Brain pericyte (primary cell): ENCODE measurements around the gene RABAC1.

ENCODE experiments used
- DNase-seq: peaks from one replicate; pipeline ENCODE4 v3.0.0-alpha.2; 2012; ENCODE audit warnings: low read depth, low spot score

Gene RABAC1

DNA sequence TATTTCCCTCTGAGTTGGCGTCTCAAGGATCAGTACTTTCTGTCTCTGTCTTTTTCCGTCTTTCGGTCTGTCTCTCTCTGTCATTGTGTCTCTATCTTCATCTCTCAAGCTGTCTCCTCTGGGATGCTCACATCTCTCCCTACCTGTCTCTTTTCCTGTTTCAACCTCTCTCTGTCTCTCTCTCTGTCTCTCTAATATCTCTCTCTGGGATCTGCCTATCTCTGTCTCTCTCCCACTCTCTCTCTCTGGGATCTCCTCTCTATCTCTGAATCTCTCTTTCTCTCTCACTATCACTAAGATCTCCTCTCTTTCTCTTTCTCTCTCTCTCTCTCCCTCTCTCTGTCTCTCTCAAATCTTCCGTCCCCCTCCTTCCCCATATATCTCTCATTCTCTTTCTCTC is 30.9 kb upstream of the RABAC1 start:
- DNase-seq, result no peak

DNA sequence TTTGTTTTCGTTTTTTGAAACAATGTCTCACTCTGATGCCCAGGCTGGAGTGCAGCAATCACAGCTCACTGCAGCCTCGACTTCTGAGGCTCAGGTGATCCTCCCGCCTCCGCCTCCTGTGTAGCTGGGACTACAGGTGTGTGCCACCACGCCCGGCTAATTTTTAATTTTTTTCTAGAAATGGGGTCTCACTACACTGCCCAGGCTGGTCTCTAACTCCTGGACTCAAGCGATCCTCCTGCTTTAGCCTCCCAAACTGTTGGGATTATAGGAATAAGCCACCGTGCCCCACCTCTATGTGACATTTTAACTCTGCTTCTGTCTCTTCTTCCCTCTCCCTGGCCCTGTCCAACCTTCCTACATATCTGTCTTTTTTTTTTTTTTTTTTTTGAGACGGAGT is 29.8 kb upstream of the RABAC1 start:
- no peak for DNase-seq

DNA sequence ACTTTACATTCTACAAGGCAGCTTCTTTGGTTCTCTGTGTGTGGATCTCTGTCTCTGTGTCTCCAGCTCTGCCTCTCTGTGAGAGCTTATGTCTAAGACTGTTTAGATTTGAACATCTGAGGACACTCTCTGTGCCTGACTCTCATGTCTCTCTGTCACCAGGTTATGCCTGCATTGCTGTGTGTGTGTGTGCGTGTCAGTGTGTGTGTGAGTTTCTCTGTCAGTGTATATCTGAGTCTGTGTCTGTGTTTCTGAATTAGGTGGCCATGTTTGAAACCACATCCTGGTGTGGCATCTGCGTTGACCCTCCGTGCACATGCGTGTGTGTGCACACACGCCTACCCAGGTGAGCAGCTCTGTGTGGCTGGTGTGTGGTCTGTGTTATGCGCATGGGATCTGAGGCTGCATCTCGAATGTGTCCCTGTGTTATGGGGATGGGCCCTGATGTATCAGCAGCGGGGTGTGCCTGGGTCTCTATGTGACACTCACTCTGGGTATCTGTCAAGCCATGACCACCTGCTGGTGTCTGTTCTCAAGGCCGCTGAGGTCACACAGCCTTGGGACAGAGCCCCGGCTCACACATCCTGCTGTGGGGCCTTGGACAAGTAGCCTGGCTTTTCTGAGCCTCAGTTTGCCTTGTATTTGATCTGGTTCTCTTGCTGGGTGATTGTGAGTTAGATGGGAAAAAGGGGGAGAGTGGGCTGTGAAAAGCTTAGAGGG is 28.2 kb upstream of the RABAC1 start:
- no peak for DNase-seq

DNA sequence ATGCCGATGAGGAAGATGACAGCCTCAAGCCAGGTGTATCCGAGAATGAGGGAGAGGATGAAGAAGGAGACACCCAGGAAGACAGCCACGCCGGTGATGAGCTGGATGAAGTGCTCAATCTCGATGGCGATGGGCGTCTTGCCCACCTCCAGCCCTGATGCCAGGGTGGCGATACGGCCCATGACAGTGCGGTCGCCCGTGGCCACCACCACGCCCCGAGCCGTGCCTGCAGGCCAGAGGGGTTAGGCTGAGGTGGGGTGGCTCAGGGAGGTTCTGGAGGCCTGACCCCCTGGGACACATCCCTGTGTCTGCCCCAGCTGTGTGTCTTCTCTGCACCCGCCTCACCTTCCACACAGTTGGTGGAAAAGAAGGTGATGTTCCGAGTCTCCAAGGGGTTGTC is 25.8 kb upstream of the RABAC1 start:
- DNase-seq, result no peak

DNA sequence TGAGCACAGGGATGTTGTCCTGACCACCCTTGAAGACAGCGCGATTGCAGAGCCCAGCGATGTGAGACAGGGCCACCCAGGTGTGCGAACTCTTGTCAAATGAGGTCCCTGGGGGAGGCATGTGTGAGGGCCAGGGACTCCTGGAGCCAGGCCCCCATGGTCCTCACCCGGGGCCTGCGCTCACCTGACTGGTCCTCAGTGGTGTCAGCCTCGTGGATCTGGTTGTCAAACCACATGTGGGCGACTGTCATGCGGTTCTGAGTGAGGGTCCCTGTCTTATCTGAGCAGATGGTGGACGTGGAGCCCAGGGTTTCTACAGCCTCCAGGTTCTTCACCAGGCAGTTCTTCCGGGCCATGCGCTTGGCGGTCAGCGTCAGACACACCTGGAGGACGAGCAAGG is 22.6 kb upstream of the RABAC1 start:
- DNase-seq, result no peak

DNA sequence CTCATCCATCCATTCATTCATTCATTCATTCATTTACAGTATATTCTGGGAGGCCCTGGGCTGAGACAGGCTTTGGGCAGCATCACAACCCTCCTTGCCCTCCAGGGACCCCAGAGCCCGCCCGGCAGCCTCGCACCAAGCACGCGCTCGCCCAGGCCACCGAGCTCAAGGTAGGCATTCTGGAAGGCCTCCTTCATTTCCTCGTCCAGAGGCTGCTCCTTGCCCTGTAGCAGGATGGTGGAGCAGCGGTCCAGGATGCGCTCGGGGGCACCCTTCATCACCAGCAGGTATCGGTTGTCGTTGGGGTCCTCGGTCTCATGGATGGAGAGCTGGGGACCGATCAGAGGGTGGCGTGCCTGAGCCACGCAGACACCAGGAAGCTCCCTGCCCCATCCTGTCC is 19.3 kb upstream of the RABAC1 start:
- no peak for DNase-seq

DNA sequence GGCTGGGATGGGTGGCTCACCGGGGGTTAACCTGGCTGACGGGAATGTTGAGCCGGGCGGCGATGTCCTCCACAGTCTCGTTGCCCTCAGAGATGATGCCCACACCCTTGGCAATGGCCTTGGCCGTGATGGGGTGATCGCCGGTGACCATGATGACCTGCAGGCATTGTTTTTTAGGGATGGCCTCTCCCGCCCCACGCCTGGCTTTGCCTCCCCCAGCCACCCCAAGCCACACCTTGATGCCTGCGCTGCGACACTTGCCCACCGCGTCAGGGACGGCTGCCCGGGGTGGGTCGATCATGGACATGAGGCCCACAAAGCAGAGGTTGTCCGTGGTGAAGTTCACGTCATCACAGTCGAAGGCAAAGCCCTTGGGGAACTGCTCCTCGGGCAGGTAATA is 18.8 kb upstream of the RABAC1 start:
- DNase-seq, result no peak

DNA sequence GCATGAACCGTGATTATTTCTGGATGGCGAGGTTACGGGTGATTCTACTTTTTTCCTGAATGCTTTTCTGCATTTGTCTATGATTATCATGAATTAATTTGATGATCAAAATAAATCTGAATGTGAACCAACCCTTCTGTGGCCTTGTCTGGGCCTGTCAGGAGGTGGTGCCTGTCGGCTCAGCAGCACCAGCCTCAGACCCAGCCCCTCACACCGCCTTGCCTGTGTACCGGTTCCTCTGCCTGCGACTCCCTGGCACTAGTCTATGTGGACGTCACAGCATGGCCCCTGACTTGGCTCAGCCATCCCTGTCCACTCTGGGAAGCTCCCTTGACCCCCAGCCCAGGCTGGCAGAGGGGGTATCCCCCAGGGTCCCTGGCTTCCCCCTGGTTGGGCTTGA is 15.5 kb upstream of the RABAC1 start:
- no peak for DNase-seq

DNA sequence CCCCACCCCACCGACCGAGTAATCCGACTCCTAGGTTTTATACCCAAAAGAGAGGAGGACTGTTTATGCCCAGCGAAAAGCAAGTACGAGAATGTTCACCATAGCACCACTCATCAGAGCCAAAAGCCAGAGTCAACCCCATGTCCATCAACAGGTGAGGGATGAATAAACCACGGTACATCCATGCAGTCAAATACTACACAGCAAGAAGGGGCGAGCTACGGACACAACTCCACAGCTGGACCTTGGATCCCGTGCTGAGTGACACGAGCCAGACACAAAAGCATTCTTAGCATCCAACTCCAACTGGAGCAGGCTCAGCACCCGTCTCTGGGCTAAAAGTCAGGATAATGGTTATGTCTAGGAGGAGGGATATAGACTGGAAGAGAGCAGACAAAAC is 12.2 kb upstream of the RABAC1 start:
- no peak for DNase-seq

DNA sequence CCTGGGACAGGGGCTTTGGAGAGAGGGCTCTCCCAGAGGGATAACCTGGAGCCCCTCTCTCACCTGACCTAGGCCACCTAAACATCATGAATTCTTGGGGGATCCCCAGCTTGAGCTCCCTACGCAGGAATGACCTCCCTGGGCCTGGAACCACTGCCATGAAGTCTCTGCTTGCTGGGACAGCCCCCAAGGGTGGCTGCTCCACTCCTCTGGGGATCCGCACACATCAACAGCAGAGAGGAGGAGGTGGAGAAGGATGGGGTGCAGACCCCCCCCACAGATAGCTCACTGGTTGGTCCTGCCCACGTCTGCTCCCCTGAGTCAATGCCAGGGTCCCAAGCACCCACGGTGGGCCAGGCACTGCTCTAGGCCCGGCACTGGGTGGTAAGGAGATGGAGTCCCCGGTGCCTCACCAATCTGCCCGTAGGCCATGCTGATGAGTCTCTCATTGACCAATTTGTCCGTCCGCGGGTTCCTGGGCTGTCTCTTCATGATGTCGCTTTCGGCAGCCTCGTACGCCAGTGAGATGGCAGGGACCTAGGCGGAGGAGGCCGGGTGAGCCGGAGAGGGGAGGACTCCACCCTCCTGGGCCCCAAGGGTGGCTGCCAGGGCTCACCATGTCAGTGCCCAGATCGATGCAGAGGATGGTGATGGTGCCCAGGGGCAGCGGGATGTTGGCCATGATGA is 10.8 kb upstream of the RABAC1 start:
- no peak for DNase-seq

DNA sequence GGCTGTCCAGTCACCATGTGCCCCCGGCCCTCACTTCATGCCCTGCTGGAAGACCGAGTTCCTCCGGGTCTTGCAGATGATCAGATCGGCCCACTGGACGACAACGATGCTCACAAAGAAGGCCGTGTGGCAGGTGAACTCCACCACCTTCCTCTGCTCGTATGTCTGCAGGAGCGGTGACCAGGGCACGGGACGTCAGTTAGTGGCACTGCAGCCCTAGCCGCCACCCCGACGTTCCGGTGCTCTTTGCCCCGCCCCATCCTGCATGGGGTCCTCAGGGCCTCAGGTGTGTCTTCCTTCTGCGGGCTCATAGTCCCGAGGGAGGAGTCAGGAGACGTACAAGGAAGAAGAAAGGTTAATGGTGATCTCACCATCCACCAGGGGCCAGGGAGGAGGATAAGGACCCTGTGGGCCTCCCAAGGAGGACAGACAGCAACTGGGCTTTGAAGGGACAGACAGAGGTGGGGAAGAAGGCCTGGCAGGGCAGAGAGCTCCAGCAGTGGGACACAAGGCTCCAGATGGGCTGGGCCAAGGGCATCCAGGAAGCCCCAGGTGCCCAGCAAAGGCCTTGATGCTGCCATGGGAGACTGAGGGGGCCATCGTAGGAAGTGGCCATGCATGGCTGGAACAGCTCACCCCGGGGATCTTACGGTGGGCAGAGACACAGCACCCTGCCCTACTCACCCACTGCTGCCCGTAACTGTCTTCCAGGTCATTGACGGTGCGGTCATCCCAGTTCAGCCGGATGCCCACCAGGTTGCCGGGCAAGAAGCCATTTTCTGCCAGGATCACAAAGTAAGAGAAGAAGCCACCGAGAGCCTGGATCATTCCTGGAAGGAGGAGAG is 9.9 kb upstream of the RABAC1 start:
- no peak for DNase-seq

DNA sequence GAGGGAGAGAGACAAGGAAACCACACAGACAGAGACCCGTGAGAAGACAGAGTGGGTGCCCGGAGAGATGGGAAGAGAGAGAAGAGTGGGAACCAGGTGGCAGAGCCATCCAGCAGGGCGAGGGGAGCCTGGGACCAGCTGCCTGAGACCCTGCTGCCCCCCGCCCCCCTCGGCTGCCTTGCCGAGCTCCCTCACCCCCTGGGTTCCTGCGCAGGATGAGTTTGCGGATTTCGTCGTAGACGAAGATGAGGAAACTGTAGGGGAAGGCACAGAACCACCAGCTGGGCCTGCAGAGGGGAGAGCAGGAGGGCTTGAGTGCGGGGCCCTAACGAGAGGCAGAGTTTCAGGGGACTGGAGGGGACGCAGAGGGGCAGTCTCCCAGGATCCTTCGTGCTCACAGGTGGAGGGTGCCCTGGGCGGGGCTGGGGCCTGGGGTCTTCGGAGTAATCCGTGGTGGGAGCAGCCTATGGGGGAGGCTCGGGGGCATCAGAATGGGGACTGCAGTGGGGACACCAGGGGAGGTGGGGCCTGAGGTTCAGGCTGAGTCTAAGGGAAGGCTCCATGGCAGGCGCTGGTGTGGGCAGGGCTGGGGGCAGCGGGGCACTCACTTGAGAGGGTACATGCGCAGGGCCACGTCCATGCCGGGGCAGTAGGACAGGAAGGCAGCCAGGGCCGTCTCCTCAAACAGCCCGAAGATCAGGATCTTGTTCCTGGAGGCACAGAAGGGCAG is 8.1 kb upstream of the RABAC1 start:
- no peak for DNase-seq

DNA sequence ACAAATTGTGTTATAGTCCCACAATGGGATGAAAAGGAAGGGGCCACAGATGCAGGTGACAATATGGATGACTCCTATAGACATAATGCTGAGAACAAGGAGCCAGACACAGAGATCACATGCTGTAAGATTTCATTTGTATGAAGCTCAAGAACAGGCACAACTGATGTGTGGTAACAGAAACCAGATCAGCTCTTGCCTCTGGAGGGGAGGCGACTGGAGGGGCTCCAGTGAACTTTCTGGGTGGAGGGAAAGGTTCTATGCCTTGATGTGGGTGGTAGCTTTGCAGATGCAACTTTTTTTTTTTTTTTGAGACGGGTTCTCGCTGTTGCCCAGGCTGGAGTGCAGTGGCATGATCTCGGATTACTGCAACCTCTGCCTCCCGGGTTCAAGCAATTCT is 6.0 kb upstream of the RABAC1 start:
- DNase-seq, result no peak

DNA sequence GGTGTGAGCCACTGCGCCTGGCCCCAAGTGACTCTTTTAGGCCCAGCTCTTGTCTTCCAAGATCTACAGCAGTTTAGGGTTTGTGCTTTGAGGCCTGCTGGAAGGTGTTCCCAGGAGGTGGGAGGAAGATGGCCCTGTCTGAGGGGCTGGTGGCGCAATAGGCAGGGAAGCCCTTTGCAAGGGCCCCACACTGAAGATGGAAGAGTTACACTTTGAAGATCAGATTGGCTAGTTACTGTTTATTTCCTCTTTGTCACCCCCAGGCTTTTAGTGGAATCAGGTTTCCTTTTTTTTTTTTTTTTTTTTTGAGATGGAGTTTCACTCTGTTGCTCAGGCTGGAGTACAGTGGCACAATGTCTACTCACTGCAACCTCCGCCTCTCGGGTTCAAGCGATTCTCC is 1.9 kb upstream of the RABAC1 start:
- DNase-seq, result no peak

DNA sequence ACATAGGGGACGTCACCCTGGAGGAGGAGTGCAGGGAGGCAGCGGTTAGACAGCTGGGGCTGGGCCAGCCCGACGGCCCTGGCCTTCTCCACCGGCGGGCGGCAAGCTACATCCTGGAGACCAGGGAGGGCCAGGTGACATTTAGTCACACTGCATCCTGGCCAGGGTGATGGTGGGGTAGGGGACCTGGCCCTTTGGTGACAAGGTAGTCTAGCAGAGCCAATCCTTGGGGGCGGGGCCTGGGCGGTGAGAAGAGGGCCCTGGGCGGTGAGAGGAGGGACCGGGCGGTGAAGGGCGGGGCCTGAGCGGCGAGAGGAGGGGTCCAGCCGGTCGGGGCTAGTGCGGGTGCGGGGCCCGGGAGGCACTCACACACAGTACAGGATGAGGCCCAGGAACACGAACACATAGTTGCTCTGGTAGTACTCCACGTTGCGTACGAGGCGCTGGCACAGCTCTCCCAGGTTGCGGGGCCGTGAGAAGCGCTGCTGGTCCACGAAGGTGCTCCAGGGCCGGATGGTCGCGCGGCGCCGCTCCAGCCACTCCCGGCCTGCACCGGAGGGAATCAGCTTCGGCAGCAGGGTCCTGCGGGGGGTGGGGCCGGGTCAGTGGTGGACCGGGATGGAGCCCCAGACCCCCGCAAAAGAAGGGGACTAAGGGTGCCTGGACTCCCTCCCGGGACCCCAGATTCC is 610 bp downstream of the RABAC1 start:
- peak; percentile 36 for DNase-seq

DNA sequence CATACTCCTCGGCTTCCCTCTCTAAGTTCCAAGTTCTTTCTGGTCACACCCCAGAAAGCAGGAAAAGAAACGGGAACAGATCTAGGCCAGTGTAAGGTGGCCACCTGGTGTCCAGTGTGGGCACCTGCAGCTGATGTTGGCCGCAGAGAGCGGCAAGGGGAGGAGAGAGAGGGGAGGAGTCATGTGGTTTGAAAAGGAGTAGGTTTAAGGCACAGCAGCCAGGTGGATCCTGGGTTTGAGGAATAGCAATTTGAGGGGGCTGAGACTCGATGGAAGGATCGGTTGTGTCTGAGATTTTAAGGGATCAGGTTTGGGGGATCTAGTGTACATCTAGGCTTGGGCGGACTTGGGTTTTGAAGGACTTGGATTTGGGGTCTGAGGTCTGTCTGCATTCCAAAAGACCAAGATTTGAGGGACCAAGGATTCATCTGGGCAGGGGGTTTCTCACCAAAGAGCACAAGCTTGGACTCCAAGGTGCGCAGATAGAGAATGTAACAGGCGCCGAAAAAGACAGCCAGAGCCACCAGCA is 1.2 kb downstream of the RABAC1 start:
- DNase-seq, result peak; percentile 51

DNA sequence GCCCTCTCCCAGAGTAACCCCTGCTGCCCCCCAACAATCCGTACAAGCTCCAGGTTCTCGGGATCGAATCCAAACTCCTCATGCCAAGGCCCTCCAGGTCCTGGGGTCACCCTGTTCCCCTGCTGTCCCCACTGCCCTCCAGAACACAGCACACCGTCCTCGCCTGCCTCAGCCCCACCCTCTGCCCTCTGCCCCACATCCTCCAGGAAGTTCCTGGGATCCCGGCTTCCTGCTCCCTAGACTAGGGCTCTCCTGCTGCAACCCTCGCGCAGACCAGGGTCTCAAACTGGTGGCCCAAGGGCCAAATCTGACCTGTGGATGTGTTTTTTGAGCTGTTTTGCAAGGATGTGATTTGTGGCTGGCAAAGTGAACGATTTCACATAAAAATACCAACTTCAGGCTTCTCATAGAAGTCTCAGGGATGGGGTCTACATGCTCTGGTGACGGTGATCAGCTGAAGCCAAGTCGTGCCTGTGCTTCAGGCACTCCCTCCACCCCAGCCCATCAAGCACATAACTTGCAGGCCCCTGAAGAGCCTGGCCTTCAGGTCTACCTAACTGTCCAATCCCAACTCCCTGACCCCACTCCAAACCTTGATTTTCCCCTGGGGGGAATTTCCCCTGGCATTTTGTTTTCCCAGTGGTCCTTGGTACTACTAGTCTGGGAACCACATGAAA is 1.8 kb downstream of the RABAC1 start:
- no peak for DNase-seq

DNA sequence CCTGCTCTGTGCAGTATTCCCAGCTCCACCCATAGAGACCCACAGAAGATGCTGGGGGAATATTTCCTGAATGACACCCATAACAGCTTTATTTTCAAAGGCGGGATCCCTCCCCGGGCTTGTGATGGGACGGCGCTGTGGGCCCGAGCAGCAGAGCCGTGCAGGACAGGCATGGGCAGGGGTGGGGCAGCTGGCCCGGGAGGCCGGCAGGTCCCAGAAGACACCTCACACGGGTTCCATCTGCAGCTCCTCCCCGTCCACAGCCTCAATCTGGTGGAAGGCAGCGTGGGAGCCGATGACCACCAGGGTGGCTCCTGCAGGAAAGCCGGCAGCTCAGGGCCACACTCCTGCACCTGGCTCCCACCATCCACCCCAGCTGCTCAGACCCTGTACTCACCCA is 2.5 kb downstream of the RABAC1 start:
- DNase-seq, result no peak

DNA sequence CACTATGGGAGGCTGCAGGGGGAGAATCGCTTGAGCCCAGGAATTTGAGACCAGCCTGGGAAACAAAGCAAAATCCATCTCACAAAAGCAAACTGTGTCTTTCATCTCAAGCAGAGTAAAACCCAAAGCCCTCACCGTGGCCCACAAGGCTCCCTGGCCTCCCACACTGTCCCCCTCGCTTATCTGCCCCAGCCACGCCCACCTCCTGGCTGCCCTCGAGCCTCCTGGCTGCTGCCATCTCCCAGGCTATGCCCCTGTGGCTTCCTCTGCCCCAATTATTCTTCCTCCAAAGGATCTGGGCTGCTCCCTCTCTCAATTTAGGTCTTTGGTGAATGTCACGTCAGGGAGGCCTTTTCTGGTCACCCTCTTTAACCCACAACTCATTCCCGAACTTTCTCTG is 3.6 kb downstream of the RABAC1 start:
- no peak for DNase-seq

DNA sequence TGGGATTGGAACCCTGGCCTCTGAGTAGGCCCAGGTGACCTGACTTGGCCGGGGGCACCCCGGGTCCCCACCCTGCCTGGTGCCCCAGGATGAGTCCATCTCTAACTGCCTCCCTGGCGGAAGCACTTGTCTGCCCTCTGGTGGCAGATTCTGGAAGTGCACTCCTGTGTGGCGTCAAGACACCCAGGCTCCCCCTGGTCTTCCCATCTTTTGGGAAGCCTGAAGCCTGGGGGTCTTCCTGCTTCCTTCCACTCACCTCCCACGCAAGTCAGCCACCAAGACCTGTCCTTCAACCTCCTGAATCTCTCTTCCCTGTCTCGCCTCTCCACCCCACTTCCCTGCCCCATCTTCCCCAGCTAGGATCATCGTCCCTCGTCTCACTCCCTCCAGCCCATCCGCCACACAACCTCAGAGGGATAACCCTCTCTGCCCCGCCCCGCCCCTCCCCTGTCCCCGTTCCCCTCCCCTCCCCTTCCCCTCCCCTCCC is 7.4 kb downstream of the RABAC1 start:
- no peak for DNase-seq
